Neural progenitor cell (in vitro differentiated cells): ENCODE measurements around the gene MEIS2. TPM values are rescaled to one million over a fixed set of nuclear protein-coding genes. Genes with fewer than 3 reads are reported as not detected.

ENCODE experiments used
- DNase-seq: peaks from one replicate; pipeline ENCODE4 v3.0.0-alpha.2; 2016; ENCODE audit warnings: low spot score
- H2AFZ ChIP-seq: fragments of 200-600 bp; sonication (generic); replicated peaks from 2 replicates; pipeline ENCODE4 v1.6.1; 2016; ENCODE audit warnings: antibody characterized with exemption
- H3F3A ChIP-seq: fragments of 200-600 bp; sonication (generic); 2 replicates; pipeline ENCODE4 v1.6.1; 2016; ENCODE audit warnings: antibody characterized with exemption, low read depth
- H3K27ac ChIP-seq: fragments of 200-600 bp; sonication (generic); 2 replicates; pipeline ENCODE4 v1.5.1; 2016; ENCODE audit warnings: mild to moderate bottlenecking
- H3K27me3 ChIP-seq: fragments of 200-600 bp; sonication (generic); 2 replicates; pipeline ENCODE4 v1.6.1; 2016; ENCODE audit warnings: mild to moderate bottlenecking, moderate library complexity
- H3K36me3 ChIP-seq: fragments of 200-600 bp; sonication (generic); 2 replicates; pipeline ENCODE4 v1.5.1; 2016
- H3K4me1 ChIP-seq: fragments of 200-600 bp; sonication (generic); 2 replicates; pipeline ENCODE4 v1.6.1; 2016; ENCODE audit warnings: mixed run types
- H3K4me2 ChIP-seq: fragments of 200-600 bp; sonication (generic); 2 replicates; pipeline ENCODE4 v1.6.1; 2016
- H3K4me3 ChIP-seq: fragments of 200-600 bp; sonication (generic); 2 replicates; pipeline ENCODE4 v1.5.1; 2016
- H3K79me2 ChIP-seq: fragments of 200-600 bp; sonication (generic); 2 replicates; pipeline ENCODE4 v1.6.1; 2016; ENCODE audit warnings: low read depth
- H3K9ac ChIP-seq: fragments of 200-600 bp; sonication (generic); 2 replicates; pipeline ENCODE4 v1.6.1; 2016
- H3K9me3 ChIP-seq: fragments of 200-600 bp; sonication (generic); 2 replicates; pipeline ENCODE4 v1.5.1; 2016; ENCODE audit warnings: low read depth
- H4K20me1 ChIP-seq: fragments of 200-600 bp; sonication (generic); 2 replicates; pipeline ENCODE4 v1.6.1; 2016; ENCODE audit warnings: low read depth
- H3K27ac Mint-ChIP-seq: 3 replicates; pipeline ENCODE4 v1.8.0; 2021; ENCODE audit warnings: mixed read lengths
- H3K27me3 Mint-ChIP-seq: 2 replicates; pipeline ENCODE4 v1.8.0; 2022; ENCODE audit warnings: low read depth, mild to moderate bottlenecking, inconsistent platforms, moderate library complexity, mixed read lengths; ENCODE audit not compliant: insufficient read depth
- H3K36me3 Mint-ChIP-seq: 3 replicates; pipeline ENCODE4 v1.8.0; 2021; ENCODE audit warnings: mixed read lengths
- H3K4me1 Mint-ChIP-seq: 3 replicates; pipeline ENCODE4 v1.8.0; 2021; ENCODE audit warnings: mixed read lengths
- H3K4me3 Mint-ChIP-seq: 3 replicates; pipeline ENCODE4 v1.8.0; 2021; ENCODE audit warnings: mild to moderate bottlenecking, moderate library complexity, mixed read lengths
- H3K9me3 Mint-ChIP-seq: 3 replicates; pipeline ENCODE4 v1.8.0; 2020; ENCODE audit warnings: mixed read lengths
- EZH2 ChIP-seq: fragments of 200-600 bp; sonication (generic); IDR thresholded peaks from 2 replicates; pipeline ENCODE4 v1.6.1; 2017; ENCODE audit warnings: antibody characterized with exemption, mild to moderate bottlenecking, moderate library complexity
- EZH2phosphoT487 ChIP-seq: fragments of 200-600 bp; sonication (generic); IDR thresholded peaks from 2 replicates; pipeline ENCODE4 v1.6.1; 2017; ENCODE audit warnings: antibody characterized with exemption
- total RNA-seq: library from RNA; depleted of rRNA; stranded (reverse); fragments of >200 nt; gene quantifications from 2 replicates; pipeline ENCODE4 v1.2.3, GENCODE V29; 2015; ENCODE audit warnings: low replicate concordance
- TF ChIP-seq, protein P1 (sequence below): fragments of 200-600 bp; sonication (generic); IDR thresholded peaks from 2 replicates; pipeline ENCODE4 v1.5.1; 2017; ENCODE audit warnings: antibody characterized with exemption, mild to moderate bottlenecking

The MEIS2 gene
- total RNA-seq, 1 donor from 2014 or later, result 18.3 TPM

DNA sequence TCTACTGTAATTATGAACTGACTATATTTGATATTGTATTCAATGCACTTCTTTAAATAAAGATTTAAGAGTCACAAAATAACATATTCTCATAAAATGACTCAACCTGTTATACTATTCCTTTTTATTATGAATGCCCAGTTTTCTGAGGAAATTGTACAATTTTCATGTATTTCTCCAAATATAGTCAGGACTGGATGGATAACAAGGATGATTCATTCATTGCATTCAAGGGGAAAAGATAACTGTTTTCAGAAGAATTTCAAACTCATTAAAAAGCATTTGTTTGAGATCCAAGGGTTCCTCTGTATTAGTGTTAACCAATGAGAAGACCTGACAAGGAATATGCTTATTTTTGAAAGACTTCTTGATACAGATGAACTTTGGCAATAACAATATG, 163.7 kb downstream of the MEIS2 start:
- no peak overlapping the region for H2AFZ ChIP-seq
- no peaks in the 10 kb centered on the region for H3K9me3 Mint-ChIP-seq
- H4K20me1 ChIP-seq, result no peaks in the 10 kb centered on the region
- peaks cover 2% of the 10 kb centered on the region for H3K36me3 Mint-ChIP-seq
- no peaks in the 10 kb centered on the region for H3K36me3 ChIP-seq
- no peak overlapping the region for H3K4me3 ChIP-seq
- H3K4me1 Mint-ChIP-seq, result peaks cover 17% of the 10 kb centered on the region
- no peaks in the 10 kb centered on the region for H3F3A ChIP-seq
- TF ChIP-seq EZH2phosphoT487 (no peak), EZH2 (no peak)
- TF ChIP-seq, protein P1, sequence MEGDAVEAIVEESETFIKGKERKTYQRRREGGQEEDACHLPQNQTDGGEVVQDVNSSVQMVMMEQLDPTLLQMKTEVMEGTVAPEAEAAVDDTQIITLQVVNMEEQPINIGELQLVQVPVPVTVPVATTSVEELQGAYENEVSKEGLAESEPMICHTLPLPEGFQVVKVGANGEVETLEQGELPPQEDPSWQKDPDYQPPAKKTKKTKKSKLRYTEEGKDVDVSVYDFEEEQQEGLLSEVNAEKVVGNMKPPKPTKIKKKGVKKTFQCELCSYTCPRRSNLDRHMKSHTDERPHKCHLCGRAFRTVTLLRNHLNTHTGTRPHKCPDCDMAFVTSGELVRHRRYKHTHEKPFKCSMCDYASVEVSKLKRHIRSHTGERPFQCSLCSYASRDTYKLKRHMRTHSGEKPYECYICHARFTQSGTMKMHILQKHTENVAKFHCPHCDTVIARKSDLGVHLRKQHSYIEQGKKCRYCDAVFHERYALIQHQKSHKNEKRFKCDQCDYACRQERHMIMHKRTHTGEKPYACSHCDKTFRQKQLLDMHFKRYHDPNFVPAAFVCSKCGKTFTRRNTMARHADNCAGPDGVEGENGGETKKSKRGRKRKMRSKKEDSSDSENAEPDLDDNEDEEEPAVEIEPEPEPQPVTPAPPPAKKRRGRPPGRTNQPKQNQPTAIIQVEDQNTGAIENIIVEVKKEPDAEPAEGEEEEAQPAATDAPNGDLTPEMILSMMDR, result no peak
- no peak overlapping the region for H3K4me2 ChIP-seq
- H3K27ac ChIP-seq, result no peak overlapping the region
- no peak overlapping the region for H3K9ac ChIP-seq
- no peak overlapping the region for H3K4me3 Mint-ChIP-seq
- peaks cover 2% of the 10 kb centered on the region for H3K27me3 Mint-ChIP-seq
- H3K9me3 ChIP-seq, result no peaks in the 10 kb centered on the region
- no peaks in the 10 kb centered on the region for H3K79me2 ChIP-seq
- H3K27ac Mint-ChIP-seq, result no peak overlapping the region
- DNase-seq, result no peak
- H3K4me1 ChIP-seq, result peaks cover 22% of the 10 kb centered on the region
- no peaks in the 10 kb centered on the region for H3K27me3 ChIP-seq

DNA sequence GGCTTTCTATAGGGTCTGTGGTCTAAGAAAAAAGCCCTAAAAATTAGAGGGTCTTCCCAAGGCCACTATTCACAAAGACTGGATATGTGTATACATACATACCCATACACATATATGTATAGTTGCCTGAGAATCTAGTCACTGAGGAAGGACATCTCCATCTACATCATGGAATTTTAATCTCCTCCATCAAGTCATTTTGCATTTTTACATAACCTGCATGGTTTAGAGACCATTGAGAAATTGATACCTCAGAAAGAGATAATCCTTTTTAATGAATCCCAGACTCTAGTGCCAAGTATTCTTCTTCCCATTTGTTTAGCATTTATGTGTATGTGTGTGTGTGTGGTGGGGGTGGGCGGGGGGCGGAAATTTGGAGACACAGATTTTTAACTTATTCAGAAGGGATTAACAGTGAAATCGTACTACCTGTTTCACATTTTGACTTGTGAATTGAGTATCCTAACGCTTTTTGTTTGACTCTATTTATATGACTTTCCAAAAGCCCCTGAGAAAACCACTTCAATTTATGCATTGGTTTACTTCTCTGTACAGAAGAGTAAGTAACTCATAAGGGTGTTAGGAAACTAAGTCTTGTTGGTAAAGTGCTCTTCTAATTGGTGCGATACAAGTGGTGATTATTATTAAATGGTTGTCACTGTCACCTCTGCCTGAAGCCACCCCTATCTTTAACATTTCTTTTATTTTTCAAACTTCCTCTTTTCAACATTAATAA, 166.9 kb downstream of the MEIS2 start:
- TF ChIP-seq EZH2, result no peak
- TF ChIP-seq, protein P1, result no peak
- TF ChIP-seq EZH2phosphoT487, result no peak
- Histone ChIP-seq H3K4me3 (no peak overlapping the region), H3K4me2 (no peak overlapping the region), H3K9me3 (no peaks in the 10 kb centered on the region), H4K20me1 (no peaks in the 10 kb centered on the region), H3K9ac (no peak overlapping the region), H3K4me1 (peaks cover 12% of the 10 kb centered on the region), H3K36me3 (no peaks in the 10 kb centered on the region), H2AFZ (no peak overlapping the region), H3K27me3 (no peaks in the 10 kb centered on the region), H3F3A (no peaks in the 10 kb centered on the region), H3K27ac (no peak overlapping the region), H3K79me2 (no peaks in the 10 kb centered on the region)
- DNase-seq, result no peak
- no peak overlapping the region for H3K27ac Mint-ChIP-seq
- no peaks in the 10 kb centered on the region for H3K36me3 Mint-ChIP-seq
- H3K27me3 Mint-ChIP-seq, result no peaks in the 10 kb centered on the region
- H3K9me3 Mint-ChIP-seq, result peaks cover 2% of the 10 kb centered on the region
- peaks cover 14% of the 10 kb centered on the region for H3K4me1 Mint-ChIP-seq
- no peak overlapping the region for H3K4me3 Mint-ChIP-seq

DNA sequence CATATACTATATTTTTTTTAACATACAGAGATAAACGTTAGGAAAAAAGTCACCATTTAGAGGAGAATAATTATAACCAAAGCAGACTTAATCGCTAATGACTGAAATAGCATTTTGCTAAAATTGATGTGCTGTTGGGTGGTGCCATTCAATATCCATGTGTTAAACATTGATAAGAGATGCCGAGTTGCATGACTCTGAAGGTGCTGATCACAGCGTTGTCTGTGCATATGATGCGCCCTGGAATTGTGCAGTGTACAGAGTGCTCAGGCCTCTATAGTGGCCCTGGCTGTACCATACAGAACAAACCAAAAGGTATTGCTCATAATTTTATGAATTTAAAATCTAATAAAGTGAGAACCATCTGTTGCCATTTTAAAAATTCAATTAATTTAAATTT, 168.3 kb downstream of the MEIS2 start:
- peaks cover 10% of the 10 kb centered on the region for H3K4me1 Mint-ChIP-seq
- Histone ChIP-seq H4K20me1 (no peaks in the 10 kb centered on the region), H3K36me3 (no peaks in the 10 kb centered on the region), H3K4me2 (no peak overlapping the region), H3K4me1 (peaks cover 5% of the 10 kb centered on the region), H3K9me3 (no peaks in the 10 kb centered on the region), H3K4me3 (no peak overlapping the region), H3K27me3 (no peaks in the 10 kb centered on the region), H3K9ac (no peak overlapping the region), H2AFZ (no peak overlapping the region), H3K27ac (no peak overlapping the region), H3K79me2 (no peaks in the 10 kb centered on the region), H3F3A (no peaks in the 10 kb centered on the region)
- no peak for DNase-seq
- H3K27ac Mint-ChIP-seq, result no peak overlapping the region
- peaks cover 3% of the 10 kb centered on the region for H3K27me3 Mint-ChIP-seq
- H3K9me3 Mint-ChIP-seq, result peaks cover 2% of the 10 kb centered on the region
- H3K36me3 Mint-ChIP-seq, result no peaks in the 10 kb centered on the region
- H3K4me3 Mint-ChIP-seq, result no peak overlapping the region
- TF ChIP-seq, protein P1, result no peak
- TF ChIP-seq EZH2, result no peak
- no peak for TF ChIP-seq EZH2phosphoT487
